Fibroblast of lung (primary cell): ENCODE measurements around the gene C1orf122.

Experiments
- EZH2 ChIP-seq: IDR thresholded peaks from 2 replicates; pipeline ENCODE4 v1.5.1; 2012; ENCODE audit warnings: low read length, control low read depth, mild to moderate bottlenecking; ENCODE audit errors: missing control alignments
- TF ChIP-seq, protein P1 (sequence below), 2 donors: IDR thresholded peaks in 1 of 2; conservative IDR thresholded peaks in 1 of 2; 1 replicate in 1 of 2; 2 replicates in 1 of 2; pipeline ENCODE4 v1.5.1; 2011 to 2012; ENCODE audit warnings: low read length in 2 of 2, control low read depth in 1 of 2, inconsistent platforms in 1 of 2, low read depth in 1 of 2, mild to moderate bottlenecking in 1 of 2

DNA sequence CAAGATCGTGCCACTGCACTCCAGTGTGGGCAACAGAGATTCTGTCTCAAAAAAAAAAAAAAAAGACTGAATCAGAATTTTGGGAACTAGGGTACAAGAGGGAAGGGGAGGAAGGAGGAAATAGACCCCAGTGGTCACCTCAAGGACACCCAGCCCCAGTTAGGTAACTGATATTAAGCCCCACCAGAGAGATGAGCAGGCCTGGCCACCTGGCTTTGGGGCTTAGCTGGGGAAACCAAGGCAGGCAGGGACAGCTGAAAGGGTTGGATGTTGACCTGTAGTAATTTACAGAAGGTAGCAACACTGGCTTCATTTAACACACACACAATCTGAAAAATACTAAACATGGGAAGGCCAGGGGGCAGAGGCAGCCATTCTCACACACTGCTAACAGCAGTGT, 5.2 kb upstream of the C1orf122 start:
- no peak for TF ChIP-seq EZH2
- TF ChIP-seq, protein P1, sequence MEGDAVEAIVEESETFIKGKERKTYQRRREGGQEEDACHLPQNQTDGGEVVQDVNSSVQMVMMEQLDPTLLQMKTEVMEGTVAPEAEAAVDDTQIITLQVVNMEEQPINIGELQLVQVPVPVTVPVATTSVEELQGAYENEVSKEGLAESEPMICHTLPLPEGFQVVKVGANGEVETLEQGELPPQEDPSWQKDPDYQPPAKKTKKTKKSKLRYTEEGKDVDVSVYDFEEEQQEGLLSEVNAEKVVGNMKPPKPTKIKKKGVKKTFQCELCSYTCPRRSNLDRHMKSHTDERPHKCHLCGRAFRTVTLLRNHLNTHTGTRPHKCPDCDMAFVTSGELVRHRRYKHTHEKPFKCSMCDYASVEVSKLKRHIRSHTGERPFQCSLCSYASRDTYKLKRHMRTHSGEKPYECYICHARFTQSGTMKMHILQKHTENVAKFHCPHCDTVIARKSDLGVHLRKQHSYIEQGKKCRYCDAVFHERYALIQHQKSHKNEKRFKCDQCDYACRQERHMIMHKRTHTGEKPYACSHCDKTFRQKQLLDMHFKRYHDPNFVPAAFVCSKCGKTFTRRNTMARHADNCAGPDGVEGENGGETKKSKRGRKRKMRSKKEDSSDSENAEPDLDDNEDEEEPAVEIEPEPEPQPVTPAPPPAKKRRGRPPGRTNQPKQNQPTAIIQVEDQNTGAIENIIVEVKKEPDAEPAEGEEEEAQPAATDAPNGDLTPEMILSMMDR (conservative IDR thresholded peaks at IDR 0.05 in 1 of 2, IDR thresholded peaks at IDR 0.05 in 1 of 2; ENCODE audit: low read depth in 1 of 2, low read length in 2 of 2), result no peak
